Measurements from ENCODE around the gene FAM20A.

DNA sequence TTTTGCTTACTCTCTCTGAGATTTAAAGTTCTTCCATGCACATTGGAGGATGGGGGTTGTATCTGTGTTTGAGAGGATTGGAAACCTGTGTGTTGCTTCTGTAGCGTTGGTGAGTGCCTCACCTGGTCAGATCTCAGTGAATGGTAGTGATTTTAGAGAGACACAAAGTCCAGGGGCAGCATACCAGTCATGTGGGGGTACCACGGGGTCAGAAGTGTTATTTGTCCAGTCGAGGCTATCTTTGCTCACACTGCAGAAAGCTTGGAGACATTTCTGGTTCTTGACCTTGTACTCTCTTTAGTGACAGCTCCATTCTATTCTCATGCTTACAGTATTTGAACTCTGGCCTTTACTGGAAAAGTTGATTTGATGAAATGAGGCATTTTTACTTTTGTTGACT lies 65.2 kb downstream of the FAM20A start:
- no peak for TF ChIP-seq EZH2 (IDR thresholded peaks at IDR 0.05; ENCODE audit: low read depth)
- TF ChIP-seq, protein P1, sequence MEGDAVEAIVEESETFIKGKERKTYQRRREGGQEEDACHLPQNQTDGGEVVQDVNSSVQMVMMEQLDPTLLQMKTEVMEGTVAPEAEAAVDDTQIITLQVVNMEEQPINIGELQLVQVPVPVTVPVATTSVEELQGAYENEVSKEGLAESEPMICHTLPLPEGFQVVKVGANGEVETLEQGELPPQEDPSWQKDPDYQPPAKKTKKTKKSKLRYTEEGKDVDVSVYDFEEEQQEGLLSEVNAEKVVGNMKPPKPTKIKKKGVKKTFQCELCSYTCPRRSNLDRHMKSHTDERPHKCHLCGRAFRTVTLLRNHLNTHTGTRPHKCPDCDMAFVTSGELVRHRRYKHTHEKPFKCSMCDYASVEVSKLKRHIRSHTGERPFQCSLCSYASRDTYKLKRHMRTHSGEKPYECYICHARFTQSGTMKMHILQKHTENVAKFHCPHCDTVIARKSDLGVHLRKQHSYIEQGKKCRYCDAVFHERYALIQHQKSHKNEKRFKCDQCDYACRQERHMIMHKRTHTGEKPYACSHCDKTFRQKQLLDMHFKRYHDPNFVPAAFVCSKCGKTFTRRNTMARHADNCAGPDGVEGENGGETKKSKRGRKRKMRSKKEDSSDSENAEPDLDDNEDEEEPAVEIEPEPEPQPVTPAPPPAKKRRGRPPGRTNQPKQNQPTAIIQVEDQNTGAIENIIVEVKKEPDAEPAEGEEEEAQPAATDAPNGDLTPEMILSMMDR (conservative IDR thresholded peaks at IDR 0.05): no peak

Data from PC-9 (cell line).